Stimulated activated CD8-positive, alpha-beta memory T cell treated with anti-CD3 and anti-CD28 coated beads, Interleukin-2, amount 100 ng/mL, for 1 hour (primary cell): Measurements from ENCODE around the gene PHOX2A.

ENCODE experiments used
- DNase-seq, 2 donors: peaks; one replicate each; pipeline ENCODE4 v3.0.0-alpha.2; 2020; ENCODE audit warnings: low read depth in 2 of 2

Gene PHOX2A

GRCh38 chr11:72249961-72250360, 6.0 kb upstream of the PHOX2A start:
- DNase-seq: no peak

DNA sequence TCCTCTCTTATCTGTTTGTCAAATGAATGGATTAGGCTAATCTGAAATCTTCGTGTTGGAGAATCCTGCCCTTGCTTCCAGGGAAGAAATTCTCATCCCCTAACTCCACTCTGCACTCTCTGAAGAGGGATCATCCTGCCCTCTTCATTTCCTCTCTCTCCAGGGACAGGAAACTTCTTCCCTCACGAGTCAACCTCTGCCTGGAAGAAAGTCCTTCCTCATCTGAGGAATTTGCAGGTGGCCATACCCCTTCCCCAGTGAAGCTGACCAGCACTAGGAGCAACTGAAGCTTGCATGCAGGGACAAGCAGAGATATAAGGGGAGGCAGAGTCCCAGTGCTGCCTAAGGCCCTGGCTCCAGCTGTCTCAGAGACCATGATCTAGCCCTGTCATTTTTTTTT, 3.6 kb upstream of the PHOX2A start:
- DNase-seq: no peak

DNA sequence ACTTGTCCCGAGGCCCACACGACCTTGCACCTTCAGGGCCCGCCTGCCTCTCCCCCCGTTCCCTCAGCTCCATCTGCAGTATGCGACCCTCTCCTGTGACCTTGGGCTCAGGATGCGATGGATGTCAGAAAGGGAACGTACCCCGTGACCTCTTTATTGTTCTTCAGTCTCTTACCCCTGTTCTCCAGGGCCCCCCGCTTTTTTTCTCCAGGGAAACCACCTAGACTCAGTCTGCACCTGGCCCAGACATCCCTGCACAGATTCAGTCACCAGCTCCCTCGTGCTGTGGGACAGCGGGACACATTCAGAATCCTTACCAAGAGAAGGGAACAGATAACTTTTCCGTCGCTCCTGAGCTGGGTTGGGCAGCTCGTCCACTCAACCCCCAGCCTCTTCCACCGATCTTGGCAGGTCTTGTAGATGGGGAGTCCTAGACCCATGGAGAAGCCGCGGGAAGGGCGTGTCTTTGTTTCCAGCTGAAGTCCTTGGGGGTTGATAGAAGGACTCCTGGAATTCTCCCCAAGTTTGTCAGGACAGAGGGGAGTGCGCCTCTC, 1.4 kb upstream of the PHOX2A start:
- no peak for DNase-seq

- DNase-seq: no peak
These were observed 636 bp upstream of the PHOX2A start for GRCh38 chr11:72244361-72245262.

DNA sequence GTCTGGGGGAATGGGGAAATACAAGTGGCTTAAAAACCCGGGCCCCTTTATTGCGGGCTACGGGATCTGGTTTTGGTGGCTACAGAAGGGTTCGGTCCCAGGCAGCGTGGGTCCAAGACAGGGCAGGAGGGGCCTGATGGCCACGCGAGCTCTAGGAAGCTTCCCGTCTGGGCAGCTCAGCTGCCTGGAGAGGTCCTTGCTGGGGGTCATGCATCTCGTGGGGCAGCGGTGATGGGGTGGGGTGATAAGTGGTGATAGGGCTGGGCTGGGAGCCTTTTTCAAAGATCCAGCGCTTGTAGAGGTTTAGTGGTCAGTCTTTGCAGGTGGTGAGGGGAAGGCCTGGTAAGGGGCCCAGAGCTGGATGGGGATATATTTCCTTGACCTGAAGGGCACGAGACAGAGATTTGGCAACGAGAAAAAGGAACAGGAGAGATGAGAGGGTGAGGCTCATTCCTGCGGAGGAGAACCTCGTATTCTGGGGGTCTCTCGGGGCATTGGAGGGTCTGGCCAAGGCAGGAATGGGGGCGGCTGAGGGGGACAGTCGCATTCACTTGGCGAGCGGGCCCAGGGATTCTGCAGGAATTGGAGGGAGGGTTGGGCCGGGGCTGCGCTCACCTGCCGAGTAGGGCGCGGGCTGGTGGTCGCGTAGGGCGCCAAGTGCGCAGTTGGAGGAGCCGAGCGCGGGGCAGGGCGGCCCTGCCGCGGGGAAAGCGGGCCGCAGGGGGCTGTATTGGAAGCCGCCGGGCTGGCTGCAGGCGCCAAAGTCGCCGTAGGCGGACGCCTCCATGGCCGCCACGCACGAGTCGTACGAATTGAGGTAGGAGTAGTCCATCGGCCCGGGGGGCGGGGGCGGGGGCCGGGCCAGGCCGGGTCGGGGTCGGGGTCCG, 560 bp downstream of the PHOX2A start:
- no peak for DNase-seq

DNA sequence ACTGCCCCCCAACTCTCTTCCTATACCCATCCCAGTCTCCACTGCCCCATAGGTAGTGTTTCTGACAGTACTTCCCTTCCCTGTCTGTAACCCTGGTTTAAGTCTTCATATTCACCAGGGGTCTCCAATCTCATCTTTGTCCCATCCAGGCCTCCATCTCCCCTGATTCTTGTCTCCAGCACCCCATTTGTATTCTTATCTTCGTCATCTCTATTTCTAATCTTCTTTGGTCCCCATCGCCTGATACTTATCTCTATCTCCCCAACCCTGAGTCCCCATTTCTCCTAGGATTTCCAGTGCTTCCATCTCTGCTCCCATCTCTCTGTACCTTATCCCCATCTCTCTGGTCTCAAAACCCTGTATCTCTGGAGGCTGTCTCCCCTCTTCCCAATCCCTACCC, 1.8 kb downstream of the PHOX2A start:
- DNase-seq: no peak

GRCh38 chr11:72241291-72241781, 2.6 kb downstream of the PHOX2A start:
- DNase-seq: no peak

- DNase-seq: no peak
These were observed 3.3 kb downstream of the PHOX2A start for GRCh38 chr11:72240461-72241290.

DNA sequence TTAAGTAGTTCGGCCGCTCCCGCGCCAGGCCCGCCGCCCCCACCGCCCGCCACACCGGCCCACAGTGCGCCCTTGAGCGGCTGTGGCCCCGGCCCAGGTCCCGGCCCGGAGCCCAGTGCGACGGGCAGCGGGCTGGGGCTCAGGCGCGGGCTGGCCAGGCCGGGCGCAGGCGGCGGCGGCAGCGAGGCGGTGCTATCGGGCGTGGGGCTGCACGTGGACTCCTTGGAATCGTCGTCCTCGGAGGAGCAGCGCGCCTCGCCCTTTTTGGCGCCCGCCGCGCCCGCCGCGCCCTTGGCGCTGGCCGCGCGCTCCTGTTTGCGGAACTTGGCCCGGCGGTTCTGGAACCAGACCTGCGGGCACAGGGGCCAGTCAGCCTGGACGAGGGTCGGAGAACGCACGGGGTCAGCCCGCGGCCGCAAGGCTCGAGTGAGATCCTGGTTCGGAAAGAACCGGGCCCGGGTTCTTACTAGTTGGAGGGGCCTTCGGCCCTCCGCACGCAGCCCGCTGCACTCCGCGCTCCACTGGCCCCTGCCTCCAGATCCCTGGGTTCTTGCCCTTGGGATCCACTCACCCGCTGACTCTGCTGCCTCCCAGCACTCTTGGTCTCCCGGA, 4.0 kb downstream of the PHOX2A start:
- DNase-seq: no peak

DNA sequence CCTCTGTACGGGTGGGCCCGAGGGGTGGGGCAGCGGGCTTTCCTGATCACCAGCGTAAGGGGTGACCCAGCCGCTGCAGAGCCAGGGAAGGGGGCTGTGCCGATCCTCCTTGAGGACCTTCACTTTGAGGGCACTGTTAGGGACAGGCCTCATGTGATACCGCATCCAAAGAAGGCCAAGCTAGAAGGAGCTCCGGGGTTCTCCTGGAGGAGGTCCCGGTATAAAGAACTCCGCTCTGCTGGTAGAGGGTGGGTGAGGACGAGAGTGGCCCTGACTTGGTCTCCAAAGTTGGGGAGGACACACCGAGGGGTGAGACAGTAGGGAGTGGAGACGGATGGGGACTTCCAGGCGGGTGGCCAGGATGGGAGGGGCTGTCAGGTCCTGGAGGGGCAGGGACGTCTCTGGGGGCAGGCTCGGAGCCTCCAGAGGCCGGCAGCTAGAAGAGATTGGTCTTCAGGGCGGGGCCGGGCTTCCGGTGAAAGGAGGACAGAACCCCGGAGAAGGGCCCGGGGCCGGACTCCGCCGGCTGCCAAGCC, 4.6 kb downstream of the PHOX2A start:
- no peak for DNase-seq

- no peak for DNase-seq
These were observed 5.3 kb downstream of the PHOX2A start for GRCh38 chr11:72238492-72239312.

- no peak for DNase-seq
These were observed 5.9 kb downstream of the PHOX2A start for GRCh38 chr11:72238040-72238450.

DNA sequence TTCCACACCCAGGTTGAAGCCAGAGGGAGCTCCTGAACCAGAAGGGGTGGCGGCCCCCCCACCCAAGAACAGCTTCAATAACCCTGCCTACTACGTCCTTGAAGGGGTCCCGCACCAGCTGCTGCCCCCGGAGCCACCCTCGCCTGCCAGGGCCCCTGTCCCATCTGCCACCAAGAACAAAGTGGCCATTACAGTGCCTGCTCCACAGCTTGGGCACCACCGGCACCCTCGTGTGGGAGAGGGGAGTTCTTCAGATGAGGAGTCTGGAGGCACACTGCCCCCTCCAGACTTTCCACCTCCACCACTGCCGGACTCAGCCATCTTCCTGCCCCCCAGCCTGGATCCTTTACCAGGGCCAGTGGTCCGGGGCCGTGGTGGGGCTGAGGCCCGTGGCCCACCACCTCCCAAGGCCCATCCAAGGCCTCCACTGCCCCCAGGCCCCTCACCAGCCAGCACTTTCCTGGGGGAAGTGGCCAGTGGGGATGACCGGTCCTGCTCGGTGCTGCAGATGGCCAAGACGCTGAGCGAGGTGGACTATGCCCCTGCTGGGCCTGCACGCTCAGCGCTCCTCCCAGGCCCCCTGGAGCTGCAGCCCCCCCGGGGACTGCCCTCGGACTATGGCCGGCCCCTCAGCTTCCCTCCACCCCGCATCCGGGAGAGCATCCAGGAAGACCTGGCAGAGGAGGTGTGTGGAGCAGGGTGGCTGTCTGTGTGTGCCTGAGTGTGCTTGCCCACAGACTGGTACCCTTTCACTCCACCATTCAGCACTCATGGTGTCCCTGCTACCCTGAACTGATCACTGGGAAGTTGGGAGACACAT, 6.7 kb downstream of the PHOX2A start:
- DNase-seq: no peak

DNA sequence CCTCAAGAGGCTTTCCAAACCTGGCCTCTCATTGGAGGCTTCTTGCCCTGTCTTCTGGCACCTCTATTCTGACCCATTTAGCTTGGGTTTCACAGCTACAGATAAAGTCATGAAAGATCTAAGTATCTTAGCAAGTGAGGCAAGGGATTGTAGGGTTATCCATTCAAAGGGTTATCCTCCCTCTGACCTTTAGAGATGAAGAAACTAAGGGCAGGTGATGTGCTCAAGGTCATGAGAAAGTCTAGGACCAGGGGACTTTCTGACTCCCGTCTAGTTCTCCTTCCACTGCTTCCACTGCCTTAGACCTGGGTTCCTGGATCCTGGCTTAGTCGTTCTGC, 7.2 kb downstream of the PHOX2A start:
- no peak for DNase-seq

DNA sequence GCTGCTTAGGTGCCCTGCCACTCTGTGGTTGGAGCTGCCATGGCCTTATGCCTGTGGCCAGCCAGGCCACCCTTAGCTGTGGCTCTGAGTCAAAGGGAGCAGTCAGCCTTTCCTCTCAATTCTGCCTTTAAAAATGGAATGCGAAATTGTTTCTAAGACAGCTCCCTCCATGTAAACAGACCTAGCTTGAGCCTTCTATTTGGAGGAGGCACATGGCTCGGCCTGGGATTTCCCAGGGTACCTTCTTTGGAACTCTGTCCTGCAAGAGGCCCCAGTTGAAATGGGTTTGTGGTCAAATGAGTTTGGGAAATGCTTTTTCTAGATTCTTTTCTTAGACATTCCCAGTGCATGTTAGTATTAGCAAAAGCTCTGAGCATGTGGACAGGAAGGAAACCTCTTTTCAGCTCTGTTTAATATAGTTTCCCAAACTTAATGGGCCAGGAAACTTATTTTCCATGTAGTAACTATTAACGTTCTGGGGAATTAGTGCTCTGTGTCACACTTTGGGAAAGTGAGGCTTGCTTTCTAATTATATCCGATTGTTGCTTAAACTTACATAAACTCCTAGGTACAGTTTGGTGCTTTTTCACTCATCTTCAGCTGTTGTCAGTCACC, 7.8 kb downstream of the PHOX2A start:
- no peak for DNase-seq

DNA sequence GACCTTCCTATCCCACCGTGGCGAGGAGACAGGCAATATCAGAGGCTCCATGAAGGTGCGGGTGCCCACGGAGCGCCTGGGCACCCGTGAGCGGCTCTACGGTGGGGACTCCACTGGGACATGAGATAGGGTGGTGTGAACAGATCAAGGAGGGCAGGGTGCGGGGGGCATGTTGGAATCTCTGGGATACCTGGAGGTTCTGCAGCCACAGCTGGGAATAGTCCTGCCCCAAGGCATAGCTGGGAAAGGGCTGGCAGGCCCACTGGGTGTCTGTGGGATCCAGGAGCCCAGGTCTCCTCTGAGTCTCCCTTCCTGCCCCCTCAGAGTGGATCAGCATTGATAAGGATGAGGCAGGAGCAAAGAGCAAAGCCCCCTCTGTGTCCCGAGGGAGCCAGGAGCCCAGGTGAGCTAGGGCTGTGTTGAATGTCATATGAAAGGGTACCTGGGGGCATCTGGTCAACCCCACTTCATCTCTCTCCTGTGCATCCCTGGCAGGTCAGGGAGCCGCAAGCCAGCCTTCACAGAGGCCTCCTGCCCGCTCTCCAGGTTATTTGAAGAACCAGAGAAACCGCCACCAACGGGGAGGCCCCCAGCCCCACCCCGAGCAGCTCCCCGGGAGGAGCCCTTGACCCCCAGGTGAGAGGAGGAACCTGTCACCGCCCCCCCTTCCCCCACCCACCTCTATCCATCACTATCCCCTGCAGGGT, 8.5 kb downstream of the PHOX2A start:
- no peak for DNase-seq

- no peak for DNase-seq
These were observed 9.1 kb downstream of the PHOX2A start for GRCh38 chr11:72234920-72235319.

DNA sequence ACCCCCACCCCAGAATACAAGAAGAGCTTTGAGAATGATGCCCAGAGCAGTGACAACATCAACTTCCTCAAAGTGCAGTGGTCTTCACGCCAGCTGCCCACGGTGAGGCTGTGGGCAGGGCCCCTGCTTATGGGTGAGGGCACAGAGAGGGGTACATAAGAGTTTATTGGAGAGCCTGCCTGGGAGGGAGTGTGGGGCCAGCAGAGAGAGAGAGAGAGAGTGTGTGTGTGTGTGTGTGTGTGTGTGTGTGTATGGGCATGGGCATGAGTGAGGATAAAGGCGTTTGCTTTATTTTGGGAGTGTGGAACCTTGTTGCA, 9.5 kb downstream of the PHOX2A start:
- DNase-seq: no peak
